ENCODE data around the gene POU2AF1. TPM values are rescaled to one million over a fixed set of nuclear protein-coding genes. Genes with fewer than 3 reads are reported as not detected.

Gene POU2AF1
- total and polyA plus RNA-seq, 2 of the 13 experiments (the other 11 are each of a cell fraction or from before 2014, with no cell fraction given) = 1.9 to 3.6 TPM

GRCh38 chr11:111422494-111423249 is 43.6 kb upstream of the POU2AF1 start (continued):
- TF ChIP-seq ZNF407 (CRISPR knock-in tag; IDR thresholded peaks at IDR 0.05; ENCODE audit: not compliant biosample characterization) (no peak), ZNF616 (CRISPR knock-in tag; IDR thresholded peaks at IDR 0.05; ENCODE audit: low read depth) (no peak), NFRKB (IDR thresholded peaks at IDR 0.05) (no peak), GABPB1 (CRISPR knock-in tag; IDR thresholded peaks at IDR 0.05) (peak; percentile 45; the same call in 1 of the 2 replicates), ZNF207 (IDR thresholded peaks at IDR 0.05; ENCODE audit: borderline replicate concordance) (no peak), DDIT3 (CRISPR knock-in tag; IDR thresholded peaks at IDR 0.05) (no peak), NFKBIZ (CRISPR knock-in tag; IDR thresholded peaks at IDR 0.05) (peak; percentile 74; the same call in 1 of the 2 replicates), MTA3 (CRISPR knock-in tag; IDR thresholded peaks at IDR 0.05) (no peak), HINFP (CRISPR knock-in tag; IDR thresholded peaks at IDR 0.05; ENCODE audit: low read depth) (no peak), HDAC6 (IDR thresholded peaks at IDR 0.05; ENCODE audit: low read depth, low read length) (no peak), KAT7 (CRISPR knock-in tag; IDR thresholded peaks at IDR 0.05; ENCODE audit: borderline replicate concordance) (peak; percentile 70; the same call in 1 of the 2 replicates), POLR2G (IDR thresholded peaks at IDR 0.05; ENCODE audit: low read depth, low read length) (no peak), ZNF441 (CRISPR knock-in tag; IDR thresholded peaks at IDR 0.05; ENCODE audit: borderline replicate concordance) (no peak), ZNF20 (CRISPR knock-in tag; IDR thresholded peaks at IDR 0.05) (no peak)
- TF ChIP-seq, protein P1, sequence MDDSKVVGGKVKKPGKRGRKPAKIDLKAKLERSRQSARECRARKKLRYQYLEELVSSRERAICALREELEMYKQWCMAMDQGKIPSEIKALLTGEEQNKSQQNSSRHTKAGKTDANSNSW (CRISPR knock-in tag; IDR thresholded peaks at IDR 0.05; ENCODE audit: borderline replicate concordance) = no peak
- TF ChIP-seq, protein P2, sequence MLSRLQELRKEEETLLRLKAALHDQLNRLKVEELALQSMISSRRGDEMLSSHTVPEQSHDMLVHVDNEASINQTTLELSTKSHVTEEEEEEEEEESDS (CRISPR knock-in tag; IDR thresholded peaks at IDR 0.05; ENCODE audit: borderline replicate concordance) = no peak
- TF ChIP-seq, protein P3, sequence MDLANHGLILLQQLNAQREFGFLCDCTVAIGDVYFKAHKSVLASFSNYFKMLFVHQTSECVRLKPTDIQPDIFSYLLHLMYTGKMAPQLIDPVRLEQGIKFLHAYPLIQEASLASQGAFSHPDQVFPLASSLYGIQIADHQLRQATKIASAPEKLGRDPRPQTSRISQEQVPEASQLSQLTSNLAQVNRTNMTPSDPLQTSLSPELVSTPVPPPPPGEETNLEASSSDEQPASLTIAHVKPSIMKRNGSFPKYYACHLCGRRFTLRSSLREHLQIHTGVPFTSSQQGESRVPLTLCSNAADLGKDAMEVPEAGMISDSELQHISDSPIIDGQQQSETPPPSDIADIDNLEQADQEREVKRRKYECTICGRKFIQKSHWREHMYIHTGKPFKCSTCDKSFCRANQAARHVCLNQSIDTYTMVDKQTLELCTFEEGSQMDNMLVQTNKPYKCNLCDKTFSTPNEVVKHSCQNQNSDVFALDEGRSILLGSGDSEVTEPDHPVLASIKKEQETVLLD (CRISPR knock-in tag; IDR thresholded peaks at IDR 0.05; ENCODE audit: low read depth) = no peak
